Prostate gland (tissue), 2 donors: ENCODE results near the gene NEDD1.

Source experiments
- POLR2A ChIP-seq: fragments of 450-650 bp; IDR thresholded peaks from one replicate; pipeline ENCODE4 v1.6.1; 2016; ENCODE audit warnings: antibody characterized with exemption, mild to moderate bottlenecking
- POLR2AphosphoS5 ChIP-seq: sonication (generic); formaldehyde crosslinking; IDR thresholded peaks from one replicate; pipeline ENCODE4 v1.6.1; 2017; ENCODE audit warnings: antibody characterized with exemption
- TF ChIP-seq, protein P1 (sequence below), 4 experiments: fragments of 200-600 bp in 2 of 4; fragments of 450-650 bp in 2 of 4; sonication (generic) in 2 of 4; IDR thresholded peaks; 1 replicate in 3 of 4; 2 replicates in 1 of 4; pipeline ENCODE4 v1.5.1; 2016 to 2019; ENCODE audit warnings: antibody characterized with exemption in 4 of 4, mild to moderate bottlenecking in 2 of 4, moderate library complexity in 2 of 4

DNA sequence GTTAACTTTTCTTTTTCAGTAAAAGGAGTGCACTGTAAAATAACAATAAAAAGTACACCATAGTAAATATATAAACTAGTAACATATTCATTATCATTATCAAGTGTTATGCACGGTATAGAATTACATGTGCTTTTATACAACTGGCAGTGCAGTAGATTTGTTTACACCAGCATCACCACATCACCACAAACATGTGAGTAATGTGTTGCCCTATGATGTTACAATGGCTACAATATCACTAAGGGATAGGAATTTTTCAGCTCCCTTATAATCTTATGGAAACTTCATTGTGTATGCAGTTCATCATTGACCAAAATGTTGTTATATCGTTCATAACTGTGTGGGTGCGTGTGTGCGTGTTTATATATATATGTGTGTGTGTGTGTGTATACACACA is 23.5 kb upstream of the NEDD1 start:
- TF ChIP-seq, protein P1, sequence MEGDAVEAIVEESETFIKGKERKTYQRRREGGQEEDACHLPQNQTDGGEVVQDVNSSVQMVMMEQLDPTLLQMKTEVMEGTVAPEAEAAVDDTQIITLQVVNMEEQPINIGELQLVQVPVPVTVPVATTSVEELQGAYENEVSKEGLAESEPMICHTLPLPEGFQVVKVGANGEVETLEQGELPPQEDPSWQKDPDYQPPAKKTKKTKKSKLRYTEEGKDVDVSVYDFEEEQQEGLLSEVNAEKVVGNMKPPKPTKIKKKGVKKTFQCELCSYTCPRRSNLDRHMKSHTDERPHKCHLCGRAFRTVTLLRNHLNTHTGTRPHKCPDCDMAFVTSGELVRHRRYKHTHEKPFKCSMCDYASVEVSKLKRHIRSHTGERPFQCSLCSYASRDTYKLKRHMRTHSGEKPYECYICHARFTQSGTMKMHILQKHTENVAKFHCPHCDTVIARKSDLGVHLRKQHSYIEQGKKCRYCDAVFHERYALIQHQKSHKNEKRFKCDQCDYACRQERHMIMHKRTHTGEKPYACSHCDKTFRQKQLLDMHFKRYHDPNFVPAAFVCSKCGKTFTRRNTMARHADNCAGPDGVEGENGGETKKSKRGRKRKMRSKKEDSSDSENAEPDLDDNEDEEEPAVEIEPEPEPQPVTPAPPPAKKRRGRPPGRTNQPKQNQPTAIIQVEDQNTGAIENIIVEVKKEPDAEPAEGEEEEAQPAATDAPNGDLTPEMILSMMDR (IDR thresholded peaks at IDR 0.05) = no peak
- TF ChIP-seq POLR2AphosphoS5 (no peak), POLR2A (no peak)
